Hematopoietic multipotent progenitor cell treated with erythropoietin and hydrocortisone succinate and interleukin-3 and kit ligand, for 17 days (in vitro differentiated cells): Measurements from ENCODE around the gene STK4.
"Not testable (repeated sequence)": the region's sequence is repeated elsewhere in the genome, so short reads cannot be mapped to it uniquely, and the experiment has no call there.

Experiments
- DNase-seq: peaks from one replicate; pipeline ENCODE4 v3.0.0-alpha.2; 2015; ENCODE audit warnings: low spot score

STK4 gene

GRCh38 chr20:45055056-45055455 is 88.7 kb downstream of the STK4 start:
- no peak for DNase-seq

- no peak for DNase-seq
Observed at GRCh38 chr20:45056473-45057173, 90.3 kb downstream of the STK4 start.

DNA sequence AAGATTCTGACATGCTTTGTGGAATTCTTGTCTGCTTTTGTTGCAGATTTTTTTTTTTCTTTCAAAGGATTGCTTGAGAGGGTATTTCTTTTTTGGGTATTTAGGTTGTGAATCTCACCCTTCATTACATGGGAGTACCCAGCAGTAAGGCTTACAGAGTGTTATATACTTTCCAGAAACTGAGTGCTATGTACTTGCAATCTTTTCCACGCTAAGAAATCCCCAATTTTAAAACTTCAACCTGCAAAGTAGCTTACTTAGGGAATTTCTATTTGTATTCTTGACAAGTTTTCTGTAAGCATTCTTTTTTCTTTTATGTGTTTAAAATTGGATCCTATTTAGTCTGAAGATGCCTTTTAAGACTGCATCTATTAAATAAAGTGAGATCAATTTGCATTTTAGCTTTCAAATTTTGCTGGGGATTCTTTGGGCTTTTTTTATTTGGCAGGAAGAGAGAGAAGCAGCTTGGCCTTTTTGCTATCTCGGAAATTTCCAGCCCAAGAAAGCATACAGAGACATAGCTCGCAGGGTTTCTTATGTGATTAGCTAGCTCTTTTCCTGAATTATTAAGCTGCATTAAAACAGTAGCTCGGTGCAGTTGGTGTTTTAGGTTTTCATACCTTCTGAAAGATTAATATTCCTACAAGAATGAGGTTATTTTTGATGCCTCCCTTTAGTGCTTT is 92.0 kb downstream of the STK4 start:
- DNase-seq = no peak

DNA sequence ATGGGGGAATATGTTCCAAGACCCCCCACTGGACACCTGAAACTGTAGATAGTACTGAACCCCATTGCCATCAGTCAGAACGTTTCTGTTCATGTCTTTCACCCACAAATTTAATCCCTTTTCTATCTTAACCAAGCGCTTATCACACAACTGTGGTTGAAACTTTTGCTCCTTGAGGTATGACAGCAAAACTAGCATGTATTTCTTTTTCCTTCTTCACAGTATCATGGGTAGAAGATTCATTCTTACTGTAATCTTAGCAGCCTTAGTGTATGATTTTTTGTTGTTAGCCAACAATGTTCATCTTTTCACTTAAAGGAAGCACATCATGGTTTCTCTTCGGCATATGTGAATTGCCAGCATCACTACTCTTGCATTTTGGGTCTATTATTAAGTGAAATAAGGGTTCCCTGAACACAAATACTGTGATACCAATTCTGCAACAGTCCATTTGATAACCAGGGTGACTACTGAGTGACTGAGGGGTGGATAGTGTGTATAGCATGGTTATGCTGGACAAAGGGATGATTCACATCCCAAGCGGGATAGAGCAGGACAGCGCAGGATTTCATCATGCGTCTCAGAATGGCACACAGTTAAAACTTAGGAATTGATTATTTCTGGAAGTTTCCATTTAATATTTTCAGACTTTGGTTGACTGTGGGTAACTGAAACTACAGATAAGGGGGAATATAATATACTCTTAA is 92.9 kb downstream of the STK4 start:
- no peak for DNase-seq

DNA sequence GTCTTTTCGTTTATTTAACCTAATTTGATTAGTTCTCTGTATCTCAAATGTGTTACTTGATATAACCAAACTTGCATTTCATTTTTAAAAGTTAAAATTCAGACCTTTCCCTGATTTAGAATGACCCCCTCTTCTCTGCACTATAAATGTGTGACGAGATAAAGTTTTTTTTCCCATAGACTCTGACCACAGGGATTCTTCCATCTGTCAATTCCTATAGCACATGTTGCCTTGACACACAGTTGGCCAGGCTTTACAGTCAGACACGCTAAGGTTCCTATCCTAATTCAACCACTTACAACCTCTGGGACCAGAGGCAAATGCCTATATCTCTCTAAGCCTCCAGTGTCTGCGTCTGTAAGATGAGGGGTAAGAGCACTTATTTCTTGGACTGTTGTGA is 94.0 kb downstream of the STK4 start:
- DNase-seq = no peak

DNA sequence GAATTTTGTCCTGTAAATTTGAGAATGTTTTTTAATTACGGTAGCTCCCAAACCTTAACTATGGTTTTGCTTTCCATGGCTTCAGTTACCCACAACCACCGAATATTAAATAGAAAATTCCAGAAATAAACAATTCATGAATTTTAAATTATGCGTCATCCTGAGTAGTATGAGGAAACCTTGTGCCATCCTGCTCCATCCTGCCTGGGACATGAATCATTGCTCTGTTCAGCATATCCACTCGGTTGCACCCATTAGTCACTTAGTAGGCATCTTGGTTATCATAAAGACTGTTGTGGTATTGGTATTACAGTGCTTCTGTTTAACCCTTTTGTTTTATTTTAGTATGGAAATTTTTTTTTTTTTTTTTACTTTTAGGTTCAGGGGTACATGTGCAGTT is 94.9 kb downstream of the STK4 start:
- DNase-seq = no peak

GRCh38 chr20:45063107-45063506 is 96.8 kb downstream of the STK4 start:
- DNase-seq = not testable (repeated sequence)

- no peak for DNase-seq
Observed at GRCh38 chr20:45064812-45065211, 98.5 kb downstream of the STK4 start.

- no peak for DNase-seq
Observed at GRCh38 chr20:45066372-45066771, 100.1 kb downstream of the STK4 start.

DNA sequence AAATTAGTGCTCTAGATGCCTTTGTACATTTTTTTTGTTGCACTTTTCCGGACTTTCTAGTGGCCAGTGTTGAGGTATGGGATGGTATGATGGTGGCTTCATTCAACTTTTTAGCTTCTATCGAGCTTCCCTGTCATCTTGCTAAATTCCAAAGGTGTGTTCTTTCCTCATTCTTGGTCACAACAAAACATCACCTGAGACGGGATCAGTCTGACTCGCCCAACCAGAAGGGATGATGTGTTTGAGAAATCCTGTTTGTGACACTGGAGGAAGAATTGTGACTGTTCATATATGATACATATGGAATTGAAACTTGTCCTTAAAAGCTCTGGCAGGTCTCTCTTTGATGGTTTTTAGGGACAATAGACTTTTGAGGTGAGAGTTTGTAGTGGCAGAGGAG is 100.8 kb downstream of the STK4 start:
- no peak for DNase-seq

GRCh38 chr20:45067558-45067957 is 101.2 kb downstream of the STK4 start:
- DNase-seq = no peak

DNA sequence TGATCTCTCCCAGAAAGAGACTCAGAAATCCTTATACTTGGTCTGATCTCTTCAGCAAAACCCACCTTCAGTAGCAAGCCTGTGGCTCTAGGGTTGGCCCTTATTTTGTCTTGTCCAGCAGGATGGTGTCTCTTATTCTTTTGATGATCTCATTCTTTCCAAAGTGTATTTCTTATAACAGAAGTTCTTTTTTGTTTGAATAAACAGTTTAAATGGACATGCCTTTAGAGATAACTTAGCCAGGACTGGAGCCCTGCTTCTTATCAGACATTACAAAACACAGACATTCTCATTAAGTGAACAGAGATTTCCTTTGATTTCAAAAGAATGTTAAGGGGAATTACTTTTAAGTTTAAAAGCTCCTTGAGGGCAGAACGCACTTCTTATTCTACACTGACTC is 102.9 kb downstream of the STK4 start:
- no peak for DNase-seq

GRCh38 chr20:45070932-45071632 is 104.8 kb downstream of the STK4 start:
- no peak for DNase-seq

DNA sequence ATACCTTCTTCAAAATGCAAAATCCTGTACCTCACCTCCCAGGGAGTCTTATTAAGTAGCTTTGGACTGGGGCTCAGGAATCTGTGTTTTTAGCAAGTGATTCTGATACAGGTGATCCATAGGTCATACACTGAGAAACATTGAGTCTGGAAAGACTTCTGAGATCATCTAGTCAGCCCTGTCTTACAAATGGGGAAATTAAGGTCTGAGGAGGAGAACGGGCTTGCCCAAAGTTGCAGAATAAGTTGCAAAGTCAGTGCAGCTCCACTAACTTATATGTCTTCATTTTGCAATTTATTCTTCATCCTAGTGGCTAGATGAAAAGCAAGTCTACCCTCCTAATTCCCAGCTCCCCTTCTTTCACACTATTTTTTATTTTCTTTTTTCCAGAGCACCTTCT is 105.8 kb downstream of the STK4 start:
- no peak for DNase-seq

- no peak for DNase-seq
Observed at GRCh38 chr20:45073221-45073620, 106.9 kb downstream of the STK4 start.

GRCh38 chr20:45077559-45077958 is 111.2 kb downstream of the STK4 start:
- no peak for DNase-seq

DNA sequence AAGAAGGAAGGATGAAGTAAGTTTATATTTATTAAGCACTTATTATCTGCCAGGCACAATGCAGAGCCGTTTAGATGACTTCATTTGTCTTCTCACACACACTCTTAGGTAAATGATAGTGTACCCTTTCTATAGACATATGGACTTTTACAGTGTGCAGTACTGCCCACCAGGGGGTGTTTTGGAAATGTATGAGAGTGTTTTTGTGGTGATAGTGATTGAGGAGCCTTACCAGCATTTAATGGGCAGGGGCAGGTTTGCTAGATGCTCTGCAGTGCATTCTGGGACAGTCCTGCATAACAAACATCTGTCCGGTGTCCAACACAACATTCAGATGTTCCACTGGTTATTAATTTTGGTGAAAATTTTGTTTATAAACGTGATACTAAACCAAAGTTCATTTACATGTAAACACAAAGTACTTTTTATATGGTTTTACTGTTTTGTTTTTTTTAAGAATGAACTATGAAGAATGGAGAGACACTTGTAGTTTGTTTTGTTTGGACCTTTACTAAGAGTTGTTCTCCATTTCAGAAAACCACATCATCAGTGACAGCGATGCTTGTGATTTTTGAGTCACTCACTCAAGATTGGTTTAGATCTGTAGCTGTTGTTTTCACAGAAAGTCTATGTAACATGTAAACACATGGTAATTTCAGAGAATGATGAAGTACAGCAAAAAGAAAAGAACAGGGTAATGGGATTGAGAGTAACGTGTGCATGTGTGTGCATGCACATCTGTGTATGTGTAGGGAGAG is 114.7 kb downstream of the STK4 start:
- DNase-seq = no peak

DNA sequence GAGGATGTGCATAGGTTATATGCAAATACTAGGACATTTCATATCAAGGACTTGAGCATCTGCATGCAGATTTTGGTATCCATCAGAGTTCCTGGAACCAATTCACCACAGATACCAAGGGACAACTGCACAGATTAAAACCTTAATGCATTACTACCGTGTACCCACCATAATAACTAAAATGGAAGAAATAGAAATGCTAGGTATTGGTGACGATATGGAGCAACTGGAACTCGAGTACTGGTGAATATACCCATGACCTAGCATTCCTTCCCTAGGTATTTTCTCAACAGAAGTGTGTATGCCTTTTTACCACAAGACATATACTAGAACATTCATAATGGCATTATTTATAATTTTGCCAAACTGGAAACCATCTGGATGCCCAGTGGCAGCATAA is 116.2 kb downstream of the STK4 start:
- DNase-seq = no peak

- no peak for DNase-seq
Observed at GRCh38 chr20:45083127-45083526, 116.8 kb downstream of the STK4 start.

GRCh38 chr20:45085289-45085688 is 119.0 kb downstream of the STK4 start:
- DNase-seq = no peak

DNA sequence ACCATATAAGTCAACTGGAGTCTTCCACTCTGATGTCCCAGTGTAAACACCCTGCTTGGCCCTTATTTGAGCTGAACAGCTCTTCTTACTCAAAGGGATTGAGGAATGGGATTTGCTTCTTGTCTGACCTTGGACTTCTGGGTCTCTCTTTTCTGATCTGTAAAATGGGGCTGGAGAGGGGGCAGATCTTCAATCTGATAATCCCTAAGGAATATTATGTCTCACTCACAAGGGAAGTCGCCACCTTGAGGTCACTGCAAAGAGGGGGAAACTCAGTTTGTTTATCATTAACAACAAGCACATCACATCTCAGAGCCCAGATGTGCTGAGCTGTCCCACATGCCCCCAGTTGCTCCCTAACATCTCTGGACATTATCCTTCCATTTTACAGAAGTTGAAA is 119.6 kb downstream of the STK4 start:
- DNase-seq = no peak
